NCI-H1694 treated with DMSO at 0.1 percent for 48 hours (cell line): Measurements from ENCODE around the gene GUK1.
"Not testable (repeated sequence)": the region's sequence is repeated elsewhere in the genome, so short reads cannot be mapped to it uniquely, and the experiment has no call there.

Source experiments
- DNase-seq: peaks from one replicate; lab custom pipeline; 2025; lab: John Stamatoyannopoulos, UW

Gene GUK1

GRCh38 chr1:228104526-228105269 lies 35.4 kb upstream of the GUK1 start:
- no peak for DNase-seq

- DNase-seq = no peak
Observed at GRCh38 chr1:228105270-228105995, 34.6 kb upstream of the GUK1 start.

GRCh38 chr1:228105996-228106799 lies 33.9 kb upstream of the GUK1 start:
- no peak for DNase-seq

- no peak for DNase-seq
Observed at GRCh38 chr1:228106800-228107054, 33.4 kb upstream of the GUK1 start.

- DNase-seq = no peak
Observed at GRCh38 chr1:228107636-228108035, 32.4 kb upstream of the GUK1 start.

GRCh38 chr1:228108055-228108690 lies 31.9 kb upstream of the GUK1 start:
- no peak for DNase-seq

GRCh38 chr1:228108742-228109072 lies 31.4 kb upstream of the GUK1 start:
- DNase-seq = no peak

GRCh38 chr1:228109073-228109961 lies 30.8 kb upstream of the GUK1 start, which contains the start of gene MRPL55:
Gene MRPL55, minus strand, starts transcription at chr1:228109299. Its CDS starts 1,039 bp downstream, at chr1:228108260.
- peak; percentile 82 for DNase-seq

- no peak for DNase-seq
Observed at GRCh38 chr1:228109962-228110488, 30.1 kb upstream of the GUK1 start.

GRCh38 chr1:228110556-228110955 lies 29.5 kb upstream of the GUK1 start:
- no peak for DNase-seq

- not testable (repeated sequence) for DNase-seq
Observed at GRCh38 chr1:228111315-228111714, 28.8 kb upstream of the GUK1 start.

GRCh38 chr1:228112167-228112566 lies 27.9 kb upstream of the GUK1 start:
- no peak for DNase-seq

- no peak for DNase-seq
Observed at GRCh38 chr1:228112617-228113016, 27.5 kb upstream of the GUK1 start.

GRCh38 chr1:228114827-228115226 lies 25.3 kb upstream of the GUK1 start:
- no peak for DNase-seq

- DNase-seq = no peak
Observed at GRCh38 chr1:228117335-228117734, 22.7 kb upstream of the GUK1 start.

GRCh38 chr1:228118040-228118439 lies 22.0 kb upstream of the GUK1 start:
- no peak for DNase-seq

- no peak for DNase-seq
Observed at GRCh38 chr1:228120351-228120750, 19.7 kb upstream of the GUK1 start.

GRCh38 chr1:228120857-228121489 lies 19.1 kb upstream of the GUK1 start:
- no peak for DNase-seq

- no peak for DNase-seq
Observed at GRCh38 chr1:228122921-228123441, 17.1 kb upstream of the GUK1 start.

- DNase-seq = no peak
Observed at GRCh38 chr1:228123505-228123904, 16.6 kb upstream of the GUK1 start.

- no peak for DNase-seq
Observed at GRCh38 chr1:228125185-228125584, 14.9 kb upstream of the GUK1 start.
